ENCODE results near the gene ABCA2.

Gene ABCA2, protein sequence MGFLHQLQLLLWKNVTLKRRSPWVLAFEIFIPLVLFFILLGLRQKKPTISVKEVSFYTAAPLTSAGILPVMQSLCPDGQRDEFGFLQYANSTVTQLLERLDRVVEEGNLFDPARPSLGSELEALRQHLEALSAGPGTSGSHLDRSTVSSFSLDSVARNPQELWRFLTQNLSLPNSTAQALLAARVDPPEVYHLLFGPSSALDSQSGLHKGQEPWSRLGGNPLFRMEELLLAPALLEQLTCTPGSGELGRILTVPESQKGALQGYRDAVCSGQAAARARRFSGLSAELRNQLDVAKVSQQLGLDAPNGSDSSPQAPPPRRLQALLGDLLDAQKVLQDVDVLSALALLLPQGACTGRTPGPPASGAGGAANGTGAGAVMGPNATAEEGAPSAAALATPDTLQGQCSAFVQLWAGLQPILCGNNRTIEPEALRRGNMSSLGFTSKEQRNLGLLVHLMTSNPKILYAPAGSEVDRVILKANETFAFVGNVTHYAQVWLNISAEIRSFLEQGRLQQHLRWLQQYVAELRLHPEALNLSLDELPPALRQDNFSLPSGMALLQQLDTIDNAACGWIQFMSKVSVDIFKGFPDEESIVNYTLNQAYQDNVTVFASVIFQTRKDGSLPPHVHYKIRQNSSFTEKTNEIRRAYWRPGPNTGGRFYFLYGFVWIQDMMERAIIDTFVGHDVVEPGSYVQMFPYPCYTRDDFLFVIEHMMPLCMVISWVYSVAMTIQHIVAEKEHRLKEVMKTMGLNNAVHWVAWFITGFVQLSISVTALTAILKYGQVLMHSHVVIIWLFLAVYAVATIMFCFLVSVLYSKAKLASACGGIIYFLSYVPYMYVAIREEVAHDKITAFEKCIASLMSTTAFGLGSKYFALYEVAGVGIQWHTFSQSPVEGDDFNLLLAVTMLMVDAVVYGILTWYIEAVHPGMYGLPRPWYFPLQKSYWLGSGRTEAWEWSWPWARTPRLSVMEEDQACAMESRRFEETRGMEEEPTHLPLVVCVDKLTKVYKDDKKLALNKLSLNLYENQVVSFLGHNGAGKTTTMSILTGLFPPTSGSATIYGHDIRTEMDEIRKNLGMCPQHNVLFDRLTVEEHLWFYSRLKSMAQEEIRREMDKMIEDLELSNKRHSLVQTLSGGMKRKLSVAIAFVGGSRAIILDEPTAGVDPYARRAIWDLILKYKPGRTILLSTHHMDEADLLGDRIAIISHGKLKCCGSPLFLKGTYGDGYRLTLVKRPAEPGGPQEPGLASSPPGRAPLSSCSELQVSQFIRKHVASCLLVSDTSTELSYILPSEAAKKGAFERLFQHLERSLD (N-terminal part only)

DNA sequence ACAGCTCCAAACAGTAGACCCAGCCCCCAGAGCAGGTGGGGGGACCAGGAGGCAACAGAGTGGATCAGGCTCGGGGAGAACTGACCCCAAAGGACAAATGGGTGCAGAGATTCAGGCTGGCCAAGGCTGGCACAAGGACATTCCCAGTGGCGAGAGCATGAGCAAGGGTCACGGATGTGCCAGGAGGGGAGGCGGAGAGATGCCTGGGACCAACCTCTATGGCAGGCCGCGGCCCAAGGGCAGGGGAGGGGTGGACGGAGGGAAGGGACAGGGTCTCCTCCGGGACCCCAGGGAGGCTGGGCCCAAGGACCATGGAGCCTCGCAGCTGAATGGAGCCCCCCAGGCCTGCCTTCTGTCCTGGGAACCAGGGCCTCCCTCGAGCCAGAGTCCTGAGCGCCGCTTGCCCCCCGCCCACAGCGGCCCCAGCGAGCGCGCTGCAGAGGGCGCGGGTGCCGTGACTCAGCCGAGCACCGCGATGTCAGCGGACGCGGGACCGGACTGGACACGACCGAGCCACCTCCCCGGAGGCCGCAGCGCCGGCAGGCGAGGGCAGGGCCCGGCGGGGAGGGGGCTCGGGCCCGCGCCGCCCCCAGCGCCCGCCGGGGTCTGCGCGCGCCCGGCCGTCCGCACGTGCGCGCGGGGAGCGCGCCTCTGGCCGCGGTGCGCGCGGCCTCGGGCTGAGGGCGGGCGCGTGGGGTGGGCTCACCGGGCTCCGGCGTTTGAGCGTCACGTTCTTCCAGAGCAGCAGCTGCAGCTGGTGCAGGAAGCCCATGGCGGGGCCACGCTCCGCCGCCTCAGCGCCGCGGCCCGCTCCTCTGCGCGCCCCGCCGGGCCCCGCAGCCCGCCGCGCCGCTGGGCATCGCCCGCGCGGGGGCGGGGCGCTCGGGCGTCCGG, at the start of gene ABCA2:
TSS of gene ABCA2 (minus strand) at position 869 of the 894 bp plus-strand sequence. CDS start at position 772, 97 bp downstream.
- DNase-seq (ENCODE audit: low read depth in 2 of 2): no peak

DNA sequence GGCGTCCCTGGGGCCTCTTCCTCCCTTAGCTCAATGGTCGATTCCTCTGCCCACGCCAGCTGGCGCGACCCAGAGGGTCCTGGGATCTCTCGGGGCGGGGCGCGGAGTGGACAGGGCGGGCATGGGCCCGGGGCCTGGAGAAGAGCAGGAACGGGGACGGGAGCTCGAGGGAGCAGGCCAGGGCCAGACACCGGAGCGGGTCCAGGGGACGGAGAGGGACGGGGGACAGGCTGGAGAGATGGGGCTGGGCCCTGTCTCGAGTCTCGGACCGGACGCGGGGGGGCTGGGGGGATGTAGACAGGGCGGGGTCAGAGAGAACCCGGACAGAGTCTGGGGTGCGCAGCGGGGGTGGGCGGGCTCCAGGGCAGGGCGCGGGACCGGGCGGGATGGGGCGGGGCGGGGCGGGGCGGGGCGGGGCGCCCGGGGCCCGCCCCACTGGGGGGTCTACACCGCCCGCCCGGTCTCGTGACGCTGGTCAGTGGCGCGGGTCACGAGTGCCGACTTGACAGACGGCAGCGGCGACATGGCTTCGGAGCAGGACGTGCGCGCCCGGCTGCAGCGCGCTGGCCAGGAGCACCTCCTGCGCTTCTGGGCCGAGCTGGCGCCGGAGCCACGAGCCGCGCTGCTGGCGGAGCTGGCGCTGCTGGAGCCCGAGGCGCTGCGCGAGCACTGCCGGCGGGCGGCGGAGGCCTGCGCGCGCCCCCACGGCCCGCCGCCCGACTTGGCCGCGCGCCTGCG, 49.1 kb upstream of the ABCA2 start, which contains the start of gene UAP1L1:
TSS of gene UAP1L1 (plus strand) at position 508 of the 738 bp plus-strand sequence. CDS start at position 524, 16 bp downstream.
- DNase-seq (ENCODE audit: low read depth in 2 of 2): peak in 1 of 2 donors; percentile 37

DNA sequence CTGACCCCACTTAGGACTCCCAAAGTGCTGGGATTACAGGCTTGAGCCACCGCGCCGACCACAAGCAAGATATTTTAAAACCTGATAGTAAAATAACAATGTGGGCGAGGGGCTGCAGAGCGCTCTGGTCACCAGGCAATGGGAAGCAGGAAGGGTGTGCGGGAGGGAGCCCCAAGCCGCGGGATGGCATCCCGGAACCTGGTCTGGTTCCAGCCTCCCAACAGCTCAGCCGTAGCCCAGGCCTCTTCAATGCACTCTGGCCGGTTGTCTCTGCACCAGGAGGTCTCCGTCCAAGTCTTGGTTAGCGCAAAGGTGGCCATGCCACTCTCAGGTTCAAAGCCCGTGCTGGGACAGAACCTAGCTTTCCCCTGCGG, 48.6 kb upstream of the ABCA2 start:
- no peak for DNase-seq (ENCODE audit: low read depth in 2 of 2)

DNA sequence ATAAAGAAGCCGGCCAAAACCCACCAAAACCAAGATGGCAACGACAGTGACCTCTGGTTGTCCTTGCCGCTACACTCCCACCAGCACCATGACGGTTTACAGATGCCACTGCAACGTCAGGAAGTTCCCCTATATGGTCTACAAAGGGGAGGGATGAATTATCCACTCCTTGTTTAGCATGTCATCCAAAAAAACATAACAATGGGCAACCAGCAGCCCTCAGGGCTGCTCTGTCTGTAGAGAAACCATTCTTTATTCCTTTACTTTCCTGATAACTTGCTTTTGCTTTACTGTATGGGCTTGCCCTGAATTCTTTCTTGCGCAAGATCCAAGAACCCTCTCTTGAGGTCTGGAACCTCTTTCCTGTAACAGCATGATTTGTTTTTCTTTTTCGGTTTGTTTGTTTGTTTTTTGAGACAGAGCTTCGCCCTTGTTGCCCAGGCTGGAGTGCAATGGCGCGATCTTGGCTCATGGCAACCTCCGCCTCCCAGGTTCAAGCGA, 47.3 kb upstream of the ABCA2 start:
- DNase-seq (ENCODE audit: low read depth in 2 of 2): no peak

DNA sequence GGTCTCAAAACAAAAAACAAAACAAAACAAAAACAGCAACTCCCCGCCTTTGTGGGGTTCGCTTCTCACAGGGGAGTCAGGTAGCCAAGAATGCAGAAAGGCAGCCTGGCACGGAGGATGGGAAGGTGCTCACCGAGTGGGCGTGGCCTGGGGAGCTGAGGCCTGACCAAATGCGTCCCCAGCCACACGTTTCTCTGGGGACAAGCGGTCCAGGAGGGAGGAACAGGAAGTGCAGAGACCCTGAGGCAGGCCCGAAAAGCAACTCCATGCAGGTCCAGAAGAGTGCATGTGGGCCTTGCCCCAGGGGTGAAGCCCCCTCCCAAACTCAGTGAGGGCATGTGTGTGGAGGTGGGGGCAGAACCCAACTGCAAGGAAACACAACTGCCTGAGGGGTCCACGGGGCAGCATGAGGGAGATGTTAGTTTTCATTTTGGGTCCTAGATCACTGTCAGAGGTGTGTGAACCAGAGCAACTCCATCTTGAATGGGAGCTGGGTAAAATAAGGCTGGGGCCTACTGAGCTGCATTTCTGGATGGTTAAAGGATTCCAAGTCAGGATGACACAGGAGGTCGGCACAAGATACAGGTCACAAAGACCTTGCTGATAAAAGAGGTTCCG, 46.7 kb upstream of the ABCA2 start:
- no peak for DNase-seq (ENCODE audit: low read depth in 2 of 2)

DNA sequence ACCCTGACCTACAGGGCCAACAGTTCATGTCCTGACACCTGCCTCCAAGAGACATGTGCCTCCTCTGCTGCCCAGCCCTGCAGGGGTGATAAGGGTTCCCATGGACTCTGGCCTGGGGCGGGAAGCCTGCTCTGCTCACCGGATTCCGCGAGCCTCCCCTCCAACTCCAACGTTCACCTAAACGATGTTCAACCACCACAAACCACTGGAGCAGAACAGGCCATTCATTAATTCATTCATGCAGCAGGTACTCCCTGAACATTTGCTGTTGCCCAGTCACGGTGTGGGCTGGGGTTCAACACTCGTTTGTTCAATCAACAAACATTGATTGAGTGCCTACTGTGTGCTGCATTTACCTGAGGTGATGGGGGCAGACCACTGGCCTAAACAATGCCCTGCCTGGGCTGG, 46.0 kb upstream of the ABCA2 start:
- DNase-seq (ENCODE audit: low read depth in 2 of 2): no peak

DNA sequence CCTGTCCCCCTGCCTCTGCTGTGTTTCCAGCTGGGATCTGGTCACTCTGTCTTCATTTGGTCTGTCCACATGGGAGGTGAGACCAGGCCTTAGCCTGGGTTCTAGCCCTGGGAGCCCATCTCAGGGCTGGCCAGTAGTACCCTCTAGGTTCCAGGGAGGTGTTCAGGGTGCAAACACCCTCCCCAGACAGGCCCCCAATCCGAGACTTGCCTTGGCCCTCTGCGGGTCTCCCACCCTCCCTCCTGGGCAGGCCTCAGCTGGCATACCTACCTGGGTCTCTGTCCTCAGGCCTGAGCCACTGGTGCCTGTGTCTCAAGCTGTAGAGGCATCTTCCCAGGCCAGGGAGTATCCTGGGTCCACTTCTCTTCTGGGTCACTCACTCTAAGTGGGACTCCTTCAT, 43.2 kb upstream of the ABCA2 start:
- no peak for DNase-seq (ENCODE audit: low read depth in 2 of 2)

DNA sequence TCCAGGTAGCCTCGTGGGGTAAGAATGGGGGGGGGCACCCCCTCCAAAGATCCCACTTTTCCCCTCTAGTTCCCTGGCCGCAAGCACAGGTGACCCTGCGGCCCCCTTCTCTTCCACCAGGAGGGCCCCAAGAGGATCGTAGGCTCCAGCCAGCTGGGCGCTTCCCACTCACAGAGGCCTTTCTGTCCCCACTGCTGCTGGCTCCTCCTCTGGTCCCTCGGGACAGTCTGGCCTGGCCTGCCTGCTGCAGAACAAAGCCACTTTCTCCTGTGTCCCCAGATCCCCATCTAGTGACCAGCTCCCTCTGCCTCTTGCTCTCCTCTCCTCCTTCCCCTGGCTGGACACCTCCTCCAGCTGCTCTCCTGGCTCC, 42.9 kb upstream of the ABCA2 start:
- DNase-seq (ENCODE audit: low read depth in 2 of 2): no peak

DNA sequence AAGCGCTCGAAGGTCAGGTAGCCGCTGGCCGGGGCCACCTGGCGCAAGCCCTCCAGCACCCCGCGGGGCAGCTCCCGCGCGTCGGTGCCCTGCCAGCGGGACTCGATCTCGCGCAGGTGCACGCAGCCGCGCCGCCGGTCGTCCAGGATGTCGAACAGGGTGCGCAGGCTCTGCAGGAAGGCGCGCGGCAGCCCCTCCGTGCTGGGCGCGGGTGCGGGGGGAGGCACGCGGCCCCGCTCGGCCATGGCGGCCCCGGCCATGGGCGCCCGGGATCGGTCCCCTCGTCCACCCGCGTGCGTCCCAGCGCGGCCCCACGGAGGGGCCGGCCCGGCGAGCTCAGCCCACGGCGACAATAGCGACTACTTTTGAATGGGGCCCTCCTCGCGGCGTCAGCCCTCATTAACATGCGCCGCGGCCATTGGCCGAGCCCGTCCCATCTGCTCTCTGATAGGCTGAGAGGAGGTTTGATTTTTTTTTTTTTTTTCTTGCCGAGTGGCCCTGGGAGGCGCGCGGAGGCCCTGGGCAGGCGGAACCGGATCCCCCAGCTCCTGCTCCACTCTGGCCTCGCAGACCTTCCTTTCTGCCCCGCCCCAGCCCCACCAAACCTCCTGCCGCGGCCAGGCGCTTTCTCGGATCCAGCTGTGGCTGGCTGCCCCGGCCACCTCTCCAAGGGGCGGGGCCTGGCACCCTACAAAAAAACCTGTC, 42.3 kb upstream of the ABCA2 start, which contains the start of gene SAPCD2:
TSS of gene SAPCD2 (minus strand) at position 357 of the 705 bp plus-strand sequence. CDS start at position 260, 97 bp downstream.
- DNase-seq (ENCODE audit: low read depth in 2 of 2): peak; percentile 67 to 69

DNA sequence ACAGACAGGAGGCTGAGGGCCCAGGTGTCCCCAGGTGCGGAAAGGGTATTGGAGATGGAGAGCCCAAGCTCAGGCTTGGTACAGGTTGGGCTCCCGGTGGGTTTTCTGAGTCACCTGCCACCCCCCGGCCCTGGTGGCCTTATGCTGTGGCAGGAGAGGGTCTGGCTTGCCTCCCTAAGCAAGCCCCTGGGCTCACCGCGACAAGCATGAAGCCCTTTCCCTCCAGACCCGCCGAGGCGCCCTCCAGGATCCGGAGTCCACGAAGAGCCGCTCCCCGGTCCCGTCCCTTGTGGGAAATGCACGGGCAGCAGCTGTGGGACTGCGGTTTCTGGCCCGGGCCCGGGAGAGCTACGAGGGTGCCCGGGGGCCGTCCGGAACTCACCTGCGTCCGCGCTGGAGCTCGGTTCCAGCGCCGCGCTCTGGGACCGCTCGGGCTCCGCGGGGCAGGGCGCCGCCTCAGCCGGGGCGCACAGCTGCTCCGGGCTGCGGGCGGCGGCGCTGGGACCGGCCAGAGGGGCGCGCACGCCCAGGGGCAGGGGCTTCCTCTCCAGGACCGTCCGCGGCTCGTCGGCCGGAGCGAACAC, 41.6 kb upstream of the ABCA2 start:
- DNase-seq (ENCODE audit: low read depth in 2 of 2): no peak

DNA sequence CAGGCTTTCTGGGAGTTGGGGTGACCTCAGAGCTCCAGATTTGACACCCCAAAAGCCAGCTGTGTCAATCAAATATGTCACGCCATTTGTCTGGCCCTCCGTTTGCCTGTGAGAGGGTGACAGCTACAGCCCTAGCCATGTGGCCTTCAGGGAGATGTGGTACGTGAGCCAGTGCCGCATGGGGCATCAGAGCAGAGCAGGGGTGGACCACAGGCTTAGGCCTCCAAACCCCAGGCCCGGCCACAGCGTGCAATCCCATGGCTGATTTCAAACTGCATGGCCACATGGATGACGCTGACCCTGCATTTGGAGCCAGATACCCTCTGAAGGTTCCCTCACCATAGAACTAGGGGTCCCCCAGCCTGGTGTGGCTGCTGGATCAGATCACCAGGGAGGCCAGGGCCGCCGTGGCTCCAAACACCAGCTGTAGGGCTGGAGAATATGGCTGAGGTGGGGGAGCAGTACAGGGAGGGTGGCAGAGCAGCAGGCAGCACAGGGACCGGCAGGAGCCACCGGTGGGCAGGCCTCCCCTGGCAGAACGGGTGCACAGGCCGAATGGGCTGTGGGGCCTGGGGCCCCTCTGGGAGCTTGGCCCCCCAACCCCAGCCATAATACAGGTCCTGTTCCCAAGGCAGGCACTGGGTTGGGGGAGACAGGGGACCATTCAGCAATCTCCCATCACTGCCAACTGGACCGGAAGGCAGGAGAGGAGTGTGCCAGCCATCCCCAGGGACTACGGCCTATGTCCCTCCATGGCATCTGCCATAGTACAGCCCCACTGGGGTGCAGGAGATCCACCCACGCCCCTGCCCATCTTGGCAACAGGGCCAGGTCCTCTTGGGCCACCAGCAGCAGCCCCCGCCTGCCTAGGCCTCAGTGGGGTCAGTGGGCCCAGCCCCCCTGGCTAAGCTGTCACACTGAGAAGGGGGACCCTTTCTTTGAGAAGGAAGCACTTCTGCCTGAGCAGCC, 40.8 kb upstream of the ABCA2 start:
- DNase-seq (ENCODE audit: low read depth in 2 of 2): no peak

DNA sequence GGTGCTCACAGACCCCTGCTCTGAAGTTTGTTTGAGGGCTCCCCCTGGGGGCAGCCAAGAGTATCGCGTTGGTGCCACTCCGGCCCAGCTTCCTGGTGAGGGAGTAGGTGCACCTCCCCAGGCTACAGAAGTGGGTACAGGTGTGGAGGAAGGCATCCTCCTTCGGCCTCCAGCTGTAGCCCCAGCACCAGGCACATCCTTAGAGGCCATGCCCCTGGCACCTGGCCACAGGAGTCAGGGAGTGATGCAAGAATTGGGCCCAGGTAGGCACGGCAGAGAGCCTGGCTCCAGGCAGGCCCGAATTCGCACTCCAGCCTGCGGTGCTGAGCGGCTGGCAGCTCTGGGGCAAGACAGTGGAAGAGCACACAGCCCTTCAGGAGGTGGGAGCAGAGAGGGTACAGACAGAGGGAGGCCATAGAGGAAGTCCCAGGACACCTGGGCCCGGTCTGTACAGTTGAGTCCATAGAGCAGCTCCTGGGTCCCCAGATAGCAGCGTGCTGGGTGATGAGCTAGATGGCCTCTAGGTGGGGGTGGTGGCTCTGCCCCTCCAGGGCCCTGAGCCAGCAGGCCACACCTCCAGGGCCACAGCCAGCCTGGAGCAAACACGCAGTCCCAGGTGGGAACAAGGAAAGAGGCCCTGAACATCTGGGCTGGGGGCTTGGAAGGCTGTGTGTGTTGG, 40.0 kb upstream of the ABCA2 start:
- peak; percentile 66 to 71 for DNase-seq (ENCODE audit: low read depth in 2 of 2)

DNA sequence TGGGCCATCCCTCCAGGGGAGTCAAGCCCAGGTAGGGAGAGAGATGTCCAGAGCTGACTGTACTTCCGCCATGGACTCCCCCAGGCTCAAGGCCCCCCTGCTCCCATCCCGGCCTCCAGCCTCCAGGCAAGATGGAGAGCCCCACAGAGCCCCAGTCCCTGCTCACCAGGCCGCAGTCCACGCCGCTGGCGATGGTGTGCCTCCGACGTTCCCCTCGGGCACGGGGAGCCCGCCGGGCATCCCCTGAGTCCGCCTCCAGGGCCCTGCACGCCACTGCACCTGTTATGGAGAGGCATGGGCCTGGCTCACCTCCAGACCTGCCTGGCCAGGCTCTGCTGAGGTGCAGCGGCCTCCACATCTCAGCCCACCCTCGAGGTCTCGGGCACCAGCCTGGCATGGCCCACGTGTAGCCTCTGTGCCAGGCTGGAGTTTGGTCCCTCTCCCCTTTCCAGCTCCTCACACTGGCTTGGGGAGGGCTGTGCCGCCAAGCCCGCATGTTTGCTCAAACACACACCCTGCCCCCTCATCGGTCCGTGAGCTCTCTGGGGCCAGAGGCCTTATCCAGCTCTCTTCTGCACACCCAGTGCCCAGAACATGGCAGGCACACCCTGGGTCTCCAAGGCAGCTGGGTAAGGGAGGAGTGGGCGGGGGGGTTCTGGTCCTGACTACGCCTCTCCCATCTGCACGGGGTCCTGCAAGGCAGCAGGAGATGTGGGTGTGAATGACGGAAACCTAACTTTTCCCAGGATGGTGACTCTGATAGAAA, 38.2 kb upstream of the ABCA2 start:
- DNase-seq (ENCODE audit: low read depth in 2 of 2): no peak

DNA sequence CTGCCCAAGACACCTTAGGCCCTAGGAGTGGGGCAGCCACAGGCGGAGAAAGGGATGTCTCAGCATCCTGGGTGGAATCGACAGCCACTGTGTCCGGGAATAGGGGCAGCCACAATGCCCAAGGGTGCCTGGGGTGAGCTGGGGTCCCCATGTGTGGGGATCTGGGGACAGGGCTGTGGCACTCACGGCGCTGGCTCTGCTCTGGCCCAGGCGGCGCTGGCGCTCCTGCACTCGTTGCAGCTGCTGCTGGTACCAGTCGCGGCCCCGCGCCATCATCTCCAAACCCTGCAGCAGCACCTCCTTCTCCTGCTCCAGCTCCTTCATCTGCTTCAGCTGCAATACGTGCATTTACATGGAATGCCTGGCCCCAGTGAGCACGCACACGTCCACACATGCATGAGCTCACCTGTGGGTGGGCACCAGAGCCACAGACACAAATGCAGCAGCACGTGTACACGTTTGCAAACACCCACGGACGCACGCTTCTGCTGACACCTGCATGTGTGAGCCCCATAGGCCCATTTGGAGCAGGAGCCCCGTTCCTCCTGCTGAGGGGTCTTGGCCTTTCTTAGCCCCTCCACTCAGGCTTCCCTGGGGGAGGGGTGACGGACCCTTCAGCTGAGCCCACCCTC, 37.4 kb upstream of the ABCA2 start:
- DNase-seq (ENCODE audit: low read depth in 2 of 2): no peak

DNA sequence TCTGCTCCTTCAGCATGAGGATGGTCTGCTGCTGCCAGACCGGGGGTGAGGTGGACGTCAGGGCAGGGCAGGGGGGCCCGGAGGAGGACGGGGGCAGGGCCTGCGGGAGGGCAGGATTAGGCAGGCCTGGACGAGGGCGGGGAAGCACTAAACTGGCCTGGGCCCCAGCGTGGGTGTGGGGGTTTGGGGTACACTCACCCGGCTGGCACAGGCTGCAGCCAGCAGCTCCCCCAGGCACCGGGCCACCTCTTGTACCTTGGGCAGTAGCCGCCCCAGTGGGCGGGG, 36.8 kb upstream of the ABCA2 start:
- no peak for DNase-seq (ENCODE audit: low read depth in 2 of 2)
